ENCODE data around the gene CCDC14. TPM values are rescaled to one million over a fixed set of nuclear protein-coding genes. Genes with fewer than 3 reads are reported as not detected.

Gene CCDC14
- total RNA-seq, 1 experiment from 2014 or later, result 62.5 TPM

- no peaks in the 10 kb centered on the region for H3K27me3 Mint-ChIP-seq (ENCODE audit: low read depth)
Observed at GRCh38 chr3:123864706-123865105, 96.3 kb downstream of the CCDC14 start.

More at GRCh38 chr3:123864706-123865105, 96.3 kb downstream of the CCDC14 start:
- Mint-ChIP-seq H3K4me3 (no peak overlapping the region), H3K27ac (no peak overlapping the region), H3K4me1 (peaks cover 7 to 10% of the 10 kb centered on the region in 2 experiments), H3K9me3 (no peaks in the 10 kb centered on the region), H3K36me3 (ENCODE audit: insufficient read depth in 1 of 3, low read depth in 3 of 3) (peaks cover 2 to 10% (median 2%) of the 10 kb centered on the region in 3 experiments; a peak in 5 of 7 replicates)
- H3K4me2 ChIP-seq (ENCODE audit: insufficient read depth, insufficient read length, low read length), result no peak overlapping the region
- no peak overlapping the region for H3K9ac ChIP-seq (ENCODE audit: extremely low read depth, insufficient read length, low read length)
- no peak overlapping the region for H2AFZ ChIP-seq (ENCODE audit: low read length)
- no peak overlapping the region for H3K23ac ChIP-seq (ENCODE audit: insufficient read length, low read depth, low read length)
- no peaks in the 10 kb centered on the region for H3K79me2 ChIP-seq (ENCODE audit: insufficient read depth, low read length)
- H2BK5ac ChIP-seq (ENCODE audit: insufficient read length, low read length), result no peak overlapping the region
- no peak overlapping the region for H4K8ac ChIP-seq (replicated peaks; ENCODE audit: insufficient read length, low read depth, low read length)
- H2BK12ac ChIP-seq (ENCODE audit: insufficient read length, low read depth, low read length), result no peak overlapping the region
- no peak overlapping the region for H3K14ac ChIP-seq (ENCODE audit: insufficient read depth, low read length)
- no peak for TF ChIP-seq CTCF (conservative IDR thresholded peaks at IDR 0.05)
- no peak overlapping the region for H2BK120ac ChIP-seq (ENCODE audit: low read depth, low read length, poor library complexity, severe bottlenecking)
- no peaks in the 10 kb centered on the region for H4K20me1 ChIP-seq (ENCODE audit: control insufficient read depth, insufficient read depth, insufficient read length)
- no peaks in the 10 kb centered on the region for H3K79me1 ChIP-seq (ENCODE audit: insufficient read depth, low read depth, low read length, poor library complexity, severe bottlenecking)
- H3K23me2 ChIP-seq (ENCODE audit: insufficient read length, low read depth, low read length, poor library complexity, severe bottlenecking), result no peaks in the 10 kb centered on the region
- no peak for DNase-seq
- H3K4ac ChIP-seq (ENCODE audit: low read depth, low read length), result no peak overlapping the region
- no peaks in the 10 kb centered on the region for H3K9me3 ChIP-seq (ENCODE audit: control insufficient read depth, low read depth, low read length)
- WGBS (ENCODE audit: extremely low coverage, insufficient read length, low lambda C conversion rate), result no CpG with 5 or more reads among the region's 4 CpGs
- no peak overlapping the region for H2AK5ac ChIP-seq (ENCODE audit: insufficient read length, low read length)
- no peak overlapping the region for H2BK15ac ChIP-seq (ENCODE audit: low read depth, low read length)
- H3K18ac ChIP-seq (ENCODE audit: insufficient read length, low read depth, low read length), result no peak overlapping the region
- no peak overlapping the region for H2BK20ac ChIP-seq (ENCODE audit: low read depth, low read length, poor library complexity, severe bottlenecking)
- no peak overlapping the region for H4K91ac ChIP-seq (ENCODE audit: insufficient read length, low read depth, low read length)
- no peaks in the 10 kb centered on the region for H3K27me3 ChIP-seq (ENCODE audit: insufficient read depth, low read length)
- no peaks in the 10 kb centered on the region; the same call in 1 of the 2 replicates for H3K4me1 ChIP-seq (ENCODE audit: insufficient read depth, low read length)
- H4K5ac ChIP-seq (ENCODE audit: insufficient read length, low read depth, low read length), result no peak overlapping the region
- no peak overlapping the region for H3K56ac ChIP-seq (ENCODE audit: insufficient read length, low read depth, low read length)
- no peak overlapping the region for H3T11ph ChIP-seq (ENCODE audit: low read length)
- H3K27ac ChIP-seq (ENCODE audit: insufficient read length, low read depth, low read length), result no peak overlapping the region

Other genes starting within 250 kb of the CCDC14 start
- gene MYLK, start 76.9 kb downstream of the CCDC14 start, total RNA-seq (2021), result 10.1 and 10.4 TPM in 2 replicates
- not detected in 2 replicates for gene ROPN1, start 30.9 kb upstream of the CCDC14 start, total RNA-seq (2021)
- gene KALRN, start 72.1 kb upstream of the CCDC14 start, total RNA-seq (2021), result 11.3 and 11.9 TPM in 2 replicates

Measured in H9 (cell line).